ENCODE results near the gene RSRC1.

- no peak for TF ChIP-seq POLR2A (IDR thresholded peaks at IDR 0.05)
- no peak for TF ChIP-seq POLR2AphosphoS5 (IDR thresholded peaks at IDR 0.05)
Observed at GRCh38 chr3:158097593-158098308, 12.1 kb upstream of the RSRC1 start.
